Subcutaneous abdominal adipose tissue (tissue), 5 donors: ENCODE results near the gene PGM3.

ENCODE experiments used
- H3K27ac ChIP-seq: one replicate; pipeline ENCODE4 v1.7.0; 2013; ENCODE audit warnings: low read depth, mild to moderate bottlenecking, inconsistent platforms, low read length, moderate library complexity
- H3K27me3 ChIP-seq, 5 donors: one replicate each; pipeline ENCODE4 v1.7.0; 2013; ENCODE audit warnings: low read length in 5 of 5, inconsistent platforms in 1 of 5; ENCODE audit not compliant: control insufficient read depth in 5 of 5, insufficient read depth in 4 of 5
- H3K36me3 ChIP-seq, 5 donors: one replicate each; pipeline ENCODE4 v1.7.0; 2013; ENCODE audit warnings: low read length in 5 of 5; ENCODE audit not compliant: control insufficient read depth in 5 of 5, insufficient read depth in 5 of 5
- H3K4me1 ChIP-seq, 5 donors: one replicate each; pipeline ENCODE4 v1.7.0; 2013; ENCODE audit warnings: low read length in 5 of 5, mild to moderate bottlenecking in 3 of 5, moderate library complexity in 1 of 5; ENCODE audit not compliant: control insufficient read depth in 5 of 5, insufficient read depth in 5 of 5
- H3K4me3 ChIP-seq, 5 donors: one replicate each; pipeline ENCODE4 v1.7.0; 2013; ENCODE audit warnings: low read length in 5 of 5, low read depth in 1 of 5
- H3K9ac ChIP-seq, 5 donors: one replicate each; pipeline ENCODE4 v1.7.0; 2013; ENCODE audit warnings: low read length in 5 of 5, mild to moderate bottlenecking in 4 of 5, moderate library complexity in 3 of 5
- H3K9me3 ChIP-seq, 5 donors: one replicate each; pipeline ENCODE4 v1.7.0; 2013; ENCODE audit warnings: low read length in 5 of 5; ENCODE audit not compliant: control insufficient read depth in 5 of 5
- donor health status: healthy.
- donor health status: healthy.
- donor health status: healthy.
- donor health status: healthy.
- donor health status: healthy.

Gene PGM3

DNA sequence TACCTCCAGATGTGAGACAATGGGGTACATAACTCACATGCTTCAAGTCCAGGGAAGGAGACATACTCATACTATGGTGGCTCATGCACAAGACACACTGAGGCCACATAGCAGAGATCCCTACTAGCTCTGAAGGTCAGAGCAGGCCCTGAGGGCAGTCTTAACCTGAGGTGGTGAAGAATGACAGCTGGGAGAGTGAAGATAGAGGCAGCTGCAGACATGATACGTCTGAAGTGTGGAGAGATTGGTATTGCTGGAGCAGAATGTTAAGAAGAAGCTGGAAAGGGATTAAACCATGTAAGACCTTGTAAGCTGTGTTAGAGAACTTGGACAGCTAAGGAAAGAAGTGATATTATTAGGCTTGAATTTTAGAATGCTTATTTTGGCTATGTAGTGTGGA, 32.9 kb downstream of the PGM3 start:
- Histone ChIP-seq H3K27ac (no peak overlapping the region), H3K4me1 (no peaks in the 10 kb centered on the region), H3K27me3 (no peaks in the 10 kb centered on the region), H3K36me3 (peaks cover 33 to 63% (median 54%) of the 10 kb centered on the region in 5 donors), H3K9me3 (no peaks in the 10 kb centered on the region), H3K4me3 (no peak overlapping the region), H3K9ac (no peak overlapping the region)

GRCh38 chr6:83155794-83156193, 37.3 kb downstream of the PGM3 start:
- peaks cover 46 to 72% (median 59%) of the 10 kb centered on the region in 5 donors for H3K36me3 ChIP-seq
- no peaks in the 10 kb centered on the region for H3K27me3 ChIP-seq
- H3K27ac ChIP-seq: no peak overlapping the region
- H3K4me3 ChIP-seq: no peak overlapping the region
- no peaks in the 10 kb centered on the region for H3K9me3 ChIP-seq
- H3K4me1 ChIP-seq: no peaks in the 10 kb centered on the region
- H3K9ac ChIP-seq: no peak overlapping the region

GRCh38 chr6:83153883-83154521, 39.1 kb downstream of the PGM3 start:
- no peak overlapping the region for H3K27ac ChIP-seq
- H3K9me3 ChIP-seq: no peaks in the 10 kb centered on the region
- H3K36me3 ChIP-seq: peaks cover 40 to 68% (median 60%) of the 10 kb centered on the region in 5 donors
- H3K27me3 ChIP-seq: no peaks in the 10 kb centered on the region
- no peak overlapping the region for H3K9ac ChIP-seq
- H3K4me1 ChIP-seq: no peaks in the 10 kb centered on the region
- no peak overlapping the region for H3K4me3 ChIP-seq

GRCh38 chr6:83152913-83153312, 40.2 kb downstream of the PGM3 start:
- H3K9me3 ChIP-seq: no peaks in the 10 kb centered on the region
- H3K27me3 ChIP-seq: no peaks in the 10 kb centered on the region
- H3K4me1 ChIP-seq: no peaks in the 10 kb centered on the region
- no peak overlapping the region for H3K27ac ChIP-seq
- H3K4me3 ChIP-seq: no peak overlapping the region
- H3K9ac ChIP-seq: no peak overlapping the region
- H3K36me3 ChIP-seq: peaks cover 40 to 65% (median 56%) of the 10 kb centered on the region in 5 donors

DNA sequence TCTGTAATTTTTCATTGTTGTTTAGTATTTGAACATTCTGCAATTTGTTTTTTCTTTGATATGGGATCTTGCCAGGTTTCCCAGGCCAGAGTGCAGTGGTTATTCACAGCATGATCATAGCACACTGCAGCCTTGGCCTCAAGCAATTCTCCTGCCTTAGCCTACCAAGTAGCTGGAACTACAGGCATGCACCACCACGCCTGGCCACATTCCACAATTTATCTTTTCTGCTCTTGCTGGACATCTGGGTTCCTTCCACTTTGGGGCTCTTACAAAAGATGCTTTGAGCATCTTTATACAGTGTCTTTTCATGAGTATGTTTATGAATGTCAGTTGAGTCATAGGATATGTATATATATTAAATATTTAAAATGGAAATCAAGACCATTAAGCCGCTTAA, 42.0 kb downstream of the PGM3 start:
- H3K27ac ChIP-seq: no peak overlapping the region
- H3K36me3 ChIP-seq: peaks cover 35 to 53% (median 51%) of the 10 kb centered on the region in 5 donors
- no peaks in the 10 kb centered on the region for H3K9me3 ChIP-seq
- no peak overlapping the region for H3K9ac ChIP-seq
- no peaks in the 10 kb centered on the region for H3K27me3 ChIP-seq
- no peak overlapping the region for H3K4me3 ChIP-seq
- no peaks in the 10 kb centered on the region for H3K4me1 ChIP-seq

GRCh38 chr6:83138758-83139157, 54.3 kb downstream of the PGM3 start:
- Histone ChIP-seq H3K27me3 (no peaks in the 10 kb centered on the region), H3K9me3 (no peaks in the 10 kb centered on the region), H3K4me1 (no peaks in the 10 kb centered on the region), H3K36me3 (peaks cover 37 to 64% (median 40%) of the 10 kb centered on the region in 5 donors), H3K27ac (no peak overlapping the region), H3K4me3 (no peak overlapping the region), H3K9ac (no peak overlapping the region)

- no peaks in the 10 kb centered on the region for H3K27me3 ChIP-seq
- H3K27ac ChIP-seq: no peak overlapping the region
- no peak overlapping the region for H3K4me3 ChIP-seq
- peaks cover 34 to 58% (median 38%) of the 10 kb centered on the region in 5 donors for H3K36me3 ChIP-seq
- no peaks in the 10 kb centered on the region for H3K9me3 ChIP-seq
- no peak overlapping the region for H3K9ac ChIP-seq
- H3K4me1 ChIP-seq: no peaks in the 10 kb centered on the region
These were observed 54.8 kb downstream of the PGM3 start for GRCh38 chr6:83138118-83138722.

- no peaks in the 10 kb centered on the region for H3K4me1 ChIP-seq
- peaks cover 45 to 68% (median 49%) of the 10 kb centered on the region in 5 donors for H3K36me3 ChIP-seq
- no peak overlapping the region for H3K4me3 ChIP-seq
- no peak overlapping the region for H3K9ac ChIP-seq
- no peaks in the 10 kb centered on the region for H3K27me3 ChIP-seq
- no peaks in the 10 kb centered on the region for H3K9me3 ChIP-seq
- H3K27ac ChIP-seq: no peak overlapping the region
These were observed 60.9 kb downstream of the PGM3 start for GRCh38 chr6:83132121-83132520.

DNA sequence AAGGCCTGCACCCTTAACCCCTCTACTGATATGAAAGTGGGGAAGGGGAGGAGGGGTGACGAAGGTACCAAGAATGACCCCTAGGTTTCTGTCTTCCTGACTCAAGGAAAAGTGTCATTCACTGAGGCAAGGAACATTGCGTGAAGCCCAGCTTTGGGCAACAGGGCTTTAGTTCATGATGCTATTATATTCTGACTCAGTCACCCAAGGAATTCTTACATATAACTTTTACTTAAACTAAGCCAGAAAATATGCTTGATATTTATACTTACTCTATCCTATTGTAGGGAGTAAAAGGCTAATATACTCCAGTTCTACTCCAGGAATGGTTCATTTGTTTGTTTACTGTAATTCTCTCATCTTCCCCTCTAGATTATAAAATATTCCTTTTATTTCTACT, 65.1 kb downstream of the PGM3 start:
- Histone ChIP-seq H3K4me3 (no peak overlapping the region), H3K27me3 (no peaks in the 10 kb centered on the region), H3K9me3 (no peaks in the 10 kb centered on the region), H3K36me3 (peaks cover 67 to 80% (median 69%) of the 10 kb centered on the region in 5 donors), H3K27ac (no peak overlapping the region), H3K4me1 (no peaks in the 10 kb centered on the region), H3K9ac (no peak overlapping the region)

GRCh38 chr6:83127258-83127657, 65.8 kb downstream of the PGM3 start:
- Histone ChIP-seq H3K4me3 (no peak overlapping the region), H3K27ac (no peak overlapping the region), H3K9ac (no peak overlapping the region), H3K9me3 (no peaks in the 10 kb centered on the region), H3K36me3 (peaks cover 66 to 79% (median 70%) of the 10 kb centered on the region in 5 donors), H3K4me1 (no peaks in the 10 kb centered on the region), H3K27me3 (no peaks in the 10 kb centered on the region)
